ENCODE results near the gene TMEM141.

GRCh38 chr9:136793086-136793946 is 2.2 kb downstream of the TMEM141 start:
- TF ChIP-seq CTCF (conservative IDR thresholded peaks at IDR 0.05; ENCODE audit: low read length) (no peak), EZH2phosphoT487 (IDR thresholded peaks at IDR 0.05; ENCODE audit: borderline replicate concordance) (no peak)
